HL-60/S4 treated with retinoic acid at 250 ng/mL for 4 days and 3 days (cell line): ENCODE data around the gene POU2F3.

Source experiments
- in situ Hi-C: fragments of 300-500 bp; cut with MboI; formaldehyde crosslinking; loops from 2 replicates; pipeline ENCODE4 v1.7.0; 2022; ENCODE audit warnings: low sequenced_read_pairs

The POU2F3 gene

DNA sequence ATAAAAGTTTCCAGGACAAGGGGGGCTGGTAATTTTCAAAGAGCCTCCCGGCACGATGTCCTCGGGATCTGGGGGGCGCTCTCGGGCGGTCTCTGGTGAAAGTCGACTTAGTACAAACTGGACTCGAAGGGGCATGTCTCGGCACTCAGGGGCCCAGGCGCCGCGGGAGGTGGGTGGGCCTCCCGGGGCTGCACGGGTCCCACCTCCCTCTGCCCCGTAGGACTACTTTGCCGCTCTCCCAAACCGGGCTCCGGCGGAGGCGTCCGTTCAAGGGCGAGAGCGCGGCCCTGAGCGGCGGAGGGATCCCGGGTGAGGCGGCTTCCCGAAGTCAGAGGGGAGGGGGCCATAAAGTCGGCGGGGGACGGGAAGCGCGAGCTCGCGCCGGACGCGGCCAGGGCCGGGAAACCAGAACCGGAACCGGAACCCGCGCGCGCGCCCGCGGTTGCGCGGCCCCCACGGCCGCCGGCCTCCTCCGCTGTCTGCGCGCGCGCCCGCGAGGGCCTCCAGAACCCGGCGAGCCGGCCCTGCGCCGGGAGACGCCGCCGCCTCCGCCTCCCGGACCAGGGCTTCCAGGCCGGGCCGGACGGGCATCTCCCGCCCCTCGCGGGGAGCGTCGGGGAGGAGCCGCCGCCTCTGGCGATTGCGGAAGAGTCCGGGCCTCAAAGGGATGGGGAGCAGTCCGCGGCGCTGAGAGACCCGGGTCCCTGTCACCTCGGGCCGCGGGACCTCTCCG, 96.1 kb downstream of the POU2F3 start, which contains the start of gene ARHGEF12:
ARHGEF12 (plus strand) TSS at position 506 of the 733 bp plus-strand sequence. CDS start 831 bp downstream, outside the sequence.
- in situ Hi-C loops, result no loop called here

DNA sequence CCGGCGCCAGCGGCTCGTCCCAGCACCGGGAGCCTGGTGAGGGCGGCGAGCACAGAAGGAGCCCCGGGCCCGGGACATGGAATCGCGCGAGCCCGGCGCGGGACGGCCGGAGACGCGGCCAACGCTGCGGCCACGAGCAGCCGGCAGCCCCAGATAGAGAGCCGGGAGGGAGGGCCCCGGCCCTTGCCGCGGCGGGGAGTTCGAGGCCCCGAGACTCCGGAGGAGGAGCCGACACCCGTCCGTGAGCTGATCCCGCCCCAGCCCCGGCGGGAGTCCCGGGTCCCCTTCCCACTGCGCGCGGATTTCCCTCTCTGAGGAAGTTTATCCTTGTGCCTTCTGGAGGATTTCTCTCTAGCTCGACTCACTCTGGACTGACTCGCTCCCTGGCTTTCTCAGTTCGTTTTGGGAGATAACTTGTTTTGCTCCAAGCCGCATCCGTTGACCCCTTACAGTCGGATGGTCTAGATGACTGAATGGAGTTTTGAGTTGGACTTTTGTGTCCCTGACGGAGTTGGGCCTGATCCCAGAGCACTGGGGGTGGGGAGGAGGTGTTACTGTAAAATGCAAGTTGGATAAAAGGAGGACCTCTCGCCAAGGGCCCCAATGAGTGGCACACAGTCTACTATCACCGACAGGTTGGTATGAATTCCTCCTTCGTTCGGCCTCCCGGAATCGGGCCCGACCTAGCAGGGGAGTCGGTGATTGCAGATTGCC, 96.9 kb downstream of the POU2F3 start:
- in situ Hi-C loops, result no loop called here

DNA sequence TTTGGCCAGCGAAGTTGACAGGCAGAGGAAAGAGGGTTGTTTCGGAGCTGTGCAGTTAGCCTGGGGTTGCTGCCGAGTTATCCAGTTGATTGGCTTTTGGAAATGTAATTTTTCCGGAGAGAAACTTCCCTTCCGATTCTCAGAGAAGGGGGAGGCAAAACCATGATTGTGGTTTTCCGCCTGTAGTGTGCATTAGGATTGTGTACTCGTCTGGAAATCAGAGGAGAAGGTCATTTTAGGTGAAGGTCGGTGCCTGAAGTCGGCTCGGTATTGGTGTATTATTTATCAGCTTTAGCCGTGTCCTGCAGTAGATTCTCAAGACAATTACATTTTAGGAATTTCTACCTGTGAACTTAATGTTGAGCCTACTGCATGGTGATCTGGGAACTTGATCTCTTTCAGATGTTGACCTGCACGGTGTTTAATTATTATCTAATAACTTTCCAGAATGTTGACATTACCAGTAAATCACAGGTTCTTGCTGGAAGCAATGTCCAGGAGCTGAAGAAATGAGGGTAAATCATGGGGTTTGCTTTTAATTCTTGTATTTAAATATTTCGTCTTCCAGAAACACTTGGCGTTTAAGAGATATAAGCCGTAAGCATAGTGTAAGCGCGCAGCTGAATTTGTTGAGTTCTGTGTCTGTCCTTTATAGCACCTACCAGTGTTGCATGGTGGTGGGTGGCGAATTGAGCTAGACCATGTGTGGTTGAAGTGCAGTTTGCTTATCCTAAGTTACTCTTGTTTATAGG, 97.6 kb downstream of the POU2F3 start:
- in situ Hi-C loops, result no loop called here

DNA sequence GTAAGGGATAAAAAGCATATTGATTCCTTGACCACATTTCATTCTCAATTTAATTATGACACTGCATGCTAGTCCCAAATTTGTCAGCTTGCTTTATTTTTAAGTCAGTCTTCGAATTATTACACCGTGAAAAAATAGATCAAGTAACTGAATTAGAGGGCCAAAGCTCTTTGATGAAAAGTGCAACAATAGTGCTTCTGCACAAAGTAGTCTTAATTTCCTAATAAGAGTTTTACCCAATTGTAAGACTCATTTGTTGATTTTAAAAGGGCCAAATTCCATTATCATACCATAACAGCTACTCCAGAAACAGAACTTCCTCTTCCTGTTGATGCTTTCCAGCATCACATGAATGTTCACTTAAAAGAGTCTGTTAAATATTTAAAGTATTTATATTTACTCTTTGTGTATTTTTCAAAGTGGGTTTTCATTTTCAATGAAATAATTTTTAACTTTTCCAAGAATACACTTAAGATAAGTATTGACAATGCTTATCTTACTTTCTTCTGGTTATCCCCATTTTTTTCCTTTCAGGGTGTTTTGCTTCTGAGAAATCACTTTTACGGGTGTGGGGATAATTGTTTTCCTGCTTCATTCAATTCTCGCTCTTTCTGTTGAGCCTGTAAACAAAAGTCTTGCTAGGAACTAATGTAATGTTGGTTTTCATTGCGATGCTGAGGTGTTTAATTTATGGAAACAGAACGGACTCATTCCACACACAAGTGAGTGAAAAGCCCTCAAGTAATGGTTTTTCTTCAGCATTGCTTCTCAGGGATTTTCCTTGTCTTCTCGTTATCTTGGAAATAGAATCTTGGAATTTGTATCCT, 98.4 kb downstream of the POU2F3 start:
- in situ Hi-C loops, result no loop called here

DNA sequence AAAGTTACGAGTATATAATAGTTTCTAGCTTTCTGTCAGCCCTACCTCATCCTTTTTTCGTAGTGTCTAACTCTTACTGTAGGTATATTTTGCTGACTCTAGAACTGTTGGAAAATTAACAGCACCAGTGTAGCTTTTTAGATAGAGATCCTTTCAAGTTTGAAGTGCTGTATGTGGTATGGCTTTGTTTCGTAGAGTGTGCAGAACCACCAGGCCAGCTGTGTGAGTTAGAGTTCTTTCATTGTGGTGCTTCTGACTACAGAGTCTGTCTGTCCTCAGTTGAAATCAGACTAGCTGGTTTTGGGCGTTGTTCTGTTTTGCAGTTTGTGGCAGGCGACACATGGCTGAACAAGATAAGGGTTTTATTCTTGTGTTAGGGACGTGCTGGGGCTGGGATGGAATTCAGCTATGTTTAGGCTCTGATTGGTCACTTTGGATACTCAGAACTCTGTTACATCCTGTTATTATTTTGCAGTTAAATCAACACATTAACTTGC, 99.5 kb downstream of the POU2F3 start:
- in situ Hi-C loops, result no loop called here

DNA sequence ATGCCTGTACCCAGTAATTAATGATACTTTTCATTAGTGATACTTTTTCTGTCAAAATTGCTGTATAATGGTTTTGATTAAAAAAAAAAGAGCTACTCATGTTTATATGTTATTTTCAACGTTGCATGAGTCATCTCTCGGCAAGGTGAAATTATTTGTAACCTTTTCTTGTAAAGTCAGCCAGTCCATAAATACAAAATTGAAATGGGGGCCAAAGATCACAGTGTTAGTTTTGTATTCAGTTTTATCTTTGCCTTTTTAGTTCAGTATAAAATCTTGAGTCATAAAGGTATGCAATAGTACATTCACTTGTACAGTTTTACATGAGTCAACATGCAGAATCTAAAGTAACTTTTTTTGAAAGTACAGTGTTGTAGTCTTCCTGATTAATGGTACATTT, 100.6 kb downstream of the POU2F3 start:
- in situ Hi-C loops, result no loop called here

DNA sequence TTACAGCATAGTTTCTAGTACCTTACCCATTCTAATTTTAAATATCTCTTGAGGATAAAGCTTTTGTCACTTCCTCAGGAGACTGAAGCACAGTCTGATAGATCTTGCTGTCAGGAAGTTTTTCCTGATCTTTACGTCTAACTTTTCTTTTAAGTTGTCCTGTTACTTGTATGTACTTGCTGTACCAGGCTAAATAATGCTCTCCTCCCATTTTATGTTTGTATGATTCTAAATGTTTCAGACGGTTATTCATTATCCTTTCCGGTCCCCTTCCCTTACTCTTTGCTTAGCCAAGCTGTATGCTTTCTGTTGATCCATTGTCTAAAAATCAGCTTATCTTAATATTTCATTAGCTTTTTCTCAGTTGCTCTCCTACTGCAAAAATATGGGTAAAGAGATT, 102.3 kb downstream of the POU2F3 start:
- in situ Hi-C loops, result no loop called here

DNA sequence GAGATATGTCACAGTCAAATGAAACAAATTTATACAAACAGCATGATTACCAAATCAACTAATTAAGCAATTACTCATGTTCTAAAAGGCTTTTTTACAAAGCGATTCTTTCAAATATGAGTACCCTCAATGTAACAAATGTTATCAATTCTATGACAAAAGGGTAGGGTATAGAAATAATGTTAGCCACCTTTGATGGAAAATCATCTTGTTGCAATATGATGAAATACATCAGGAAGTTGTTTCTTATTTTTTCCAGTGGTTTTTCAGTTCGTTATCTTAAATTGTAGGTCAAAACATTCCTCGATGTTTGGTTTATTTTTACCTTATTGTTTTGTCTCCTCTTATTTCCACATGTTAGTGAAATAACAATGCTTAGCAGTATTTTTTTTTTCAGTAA, 102.7 kb downstream of the POU2F3 start:
- in situ Hi-C loops, result no loop called here

DNA sequence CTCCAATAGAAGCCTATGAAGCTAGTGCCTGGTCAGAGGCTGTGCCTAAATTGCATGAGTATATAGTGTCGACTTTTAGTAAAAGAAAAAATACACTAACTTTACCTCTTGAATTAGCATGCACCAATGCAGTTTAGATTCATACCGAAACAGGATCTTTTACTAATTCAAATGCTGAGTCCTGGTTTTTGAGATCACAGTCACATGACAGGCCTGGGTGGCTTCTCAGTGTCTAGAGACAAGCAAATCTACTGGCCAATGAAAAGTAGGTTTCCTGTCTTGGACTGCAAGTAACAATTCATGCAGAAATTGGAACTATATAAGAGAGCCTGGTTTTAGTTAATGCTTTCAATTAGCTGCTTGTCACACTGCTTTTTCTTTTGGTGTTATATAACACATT, 103.5 kb downstream of the POU2F3 start:
- in situ Hi-C loops, result no loop called here

DNA sequence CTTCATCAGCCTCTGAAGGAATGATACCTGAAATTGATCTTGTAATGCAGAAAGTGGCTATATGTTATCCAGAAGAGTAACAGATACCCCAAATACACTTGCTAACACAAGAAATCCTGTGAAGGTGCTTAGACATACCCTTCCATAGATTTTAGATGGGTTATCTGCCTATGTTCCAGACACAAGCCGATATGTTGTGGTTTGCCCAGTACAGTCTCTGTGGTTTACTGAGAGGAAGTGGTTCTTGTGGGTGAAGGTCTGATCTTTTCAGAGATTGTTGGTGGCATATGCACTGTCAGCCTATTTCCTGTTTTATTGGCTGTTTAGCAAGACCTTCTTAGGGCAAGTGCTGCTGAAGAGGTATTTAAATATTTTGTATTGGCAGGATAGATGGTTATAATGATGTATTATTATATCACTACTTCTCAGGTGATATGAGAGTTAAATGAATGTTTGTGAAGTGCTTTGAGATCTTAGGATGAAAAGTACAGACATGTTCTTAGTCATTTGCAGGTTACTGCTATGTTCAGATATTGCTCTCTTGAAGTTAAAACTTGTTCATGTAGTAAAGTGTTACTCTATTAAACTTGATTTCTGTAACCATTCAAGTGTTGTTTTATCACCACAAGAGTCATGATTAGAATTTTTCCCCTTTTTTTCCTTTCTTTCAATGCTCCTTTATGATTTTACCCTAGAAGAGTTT, 104.5 kb downstream of the POU2F3 start:
- in situ Hi-C loops, result no loop called here

DNA sequence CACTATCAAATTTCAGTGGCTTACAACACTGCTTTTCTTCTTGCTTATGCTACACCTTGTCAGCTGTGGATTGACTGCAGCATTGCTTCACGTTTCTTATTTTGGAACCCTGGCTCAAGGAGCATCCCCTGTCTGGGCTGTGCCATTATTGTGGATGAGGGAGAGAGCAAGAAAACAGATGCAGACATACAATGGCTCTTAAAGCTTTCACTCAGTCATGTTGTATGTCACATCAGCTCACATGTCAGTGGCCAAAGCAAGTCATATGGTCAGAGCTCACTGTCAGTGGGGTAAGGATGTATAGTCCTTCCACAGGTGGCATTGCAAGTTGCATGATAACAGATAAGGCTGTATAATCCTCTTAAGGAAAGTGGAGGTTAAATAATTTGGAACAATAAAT, 106.3 kb downstream of the POU2F3 start:
- in situ Hi-C loops, result no loop called here

DNA sequence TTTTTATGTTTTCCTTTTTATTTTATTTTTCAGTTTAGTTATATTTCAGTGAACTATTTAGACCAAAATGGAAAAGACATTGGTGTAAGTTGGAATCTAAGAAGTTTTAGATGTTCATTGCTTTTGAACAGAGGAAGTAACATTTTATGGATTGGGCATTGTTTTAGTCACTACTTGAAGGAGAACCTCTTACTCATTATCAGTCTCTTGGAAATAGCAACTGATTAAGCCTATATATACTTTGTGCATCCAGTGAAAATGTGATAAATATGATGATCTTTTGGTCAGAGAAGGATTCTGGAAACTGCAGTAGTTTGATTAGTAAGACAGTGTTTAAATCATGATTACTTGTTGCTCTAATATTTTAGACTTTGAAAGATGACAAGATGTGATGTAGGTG, 110.7 kb downstream of the POU2F3 start:
- in situ Hi-C loops, result no loop called here

DNA sequence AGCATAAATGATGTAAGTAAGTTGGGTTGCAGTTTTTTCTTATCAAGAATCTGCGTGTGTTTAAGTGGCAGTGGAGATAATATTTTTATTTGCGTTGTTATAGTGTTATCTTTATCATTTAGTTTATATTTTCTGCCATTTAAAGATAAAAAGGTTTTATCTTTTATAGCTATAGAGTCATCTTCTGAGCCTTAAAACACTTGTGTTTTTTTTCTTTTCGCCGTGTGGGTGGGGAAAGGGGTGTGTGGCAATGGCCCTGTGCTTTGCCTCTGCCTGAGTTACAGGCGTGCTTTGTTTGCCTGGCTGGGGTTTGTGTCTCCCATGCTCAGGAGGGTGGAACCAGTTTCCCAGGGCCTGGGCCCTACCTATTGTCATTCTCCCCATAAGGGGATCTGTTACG, 112.5 kb downstream of the POU2F3 start:
- in situ Hi-C loops, result no loop called here

DNA sequence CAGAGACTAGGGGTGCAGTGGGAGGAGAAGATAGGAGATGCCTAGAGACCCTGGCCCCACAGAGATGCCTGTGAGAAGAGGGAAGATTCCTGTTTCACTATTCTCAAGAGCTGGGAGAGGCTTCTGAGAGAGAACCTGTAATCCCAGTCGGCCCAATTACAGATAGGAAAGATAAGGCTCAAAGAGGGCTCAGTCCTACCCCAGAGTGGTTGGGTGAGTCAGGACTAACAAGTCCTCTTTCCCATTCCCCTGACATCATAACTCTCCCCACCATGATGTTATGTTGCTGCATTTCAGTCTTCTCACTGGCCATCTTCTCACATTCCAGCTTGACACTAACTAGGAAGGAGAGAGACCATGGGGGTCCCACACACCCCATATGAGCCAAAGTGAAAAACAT, 114.1 kb downstream of the POU2F3 start:
- in situ Hi-C loops, result no loop called here

DNA sequence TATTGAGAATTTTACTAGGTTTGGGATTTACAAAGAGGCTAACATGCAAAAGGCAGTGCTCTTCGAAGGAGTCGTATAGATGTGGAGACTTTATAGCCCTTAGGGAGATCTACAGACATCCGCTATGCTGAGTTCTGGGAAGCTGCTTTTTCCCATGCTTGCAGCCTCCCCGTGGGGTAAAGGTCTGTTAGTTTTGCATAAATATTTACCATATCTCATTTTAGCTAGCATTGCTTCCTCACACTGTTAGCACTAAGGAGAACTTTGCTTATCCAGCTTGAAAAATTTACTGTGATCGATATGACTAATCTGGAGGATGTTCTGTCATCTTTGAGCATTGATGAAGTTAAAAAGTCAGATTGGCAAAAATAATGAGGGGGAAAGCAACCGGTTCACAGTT, 114.8 kb downstream of the POU2F3 start:
- in situ Hi-C loops, result no loop called here

DNA sequence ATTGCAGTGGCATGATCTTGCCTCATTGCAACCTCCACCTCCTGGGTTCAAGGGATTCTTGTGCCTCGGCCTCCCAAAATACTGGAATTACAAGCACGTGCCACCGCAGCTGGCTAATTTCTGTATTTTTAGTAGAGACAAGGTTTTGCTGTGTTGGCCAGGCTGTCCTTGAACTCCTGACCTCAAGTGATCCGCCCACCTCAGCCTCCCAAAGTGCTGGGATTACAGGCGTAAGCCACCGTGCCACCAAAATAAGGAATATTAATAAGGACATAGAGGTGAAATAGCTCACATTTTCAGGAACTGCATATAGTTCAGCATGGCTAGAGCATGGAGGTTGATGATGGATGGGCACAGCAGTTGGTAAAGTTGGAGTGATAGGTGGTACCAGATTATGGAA, 117.7 kb downstream of the POU2F3 start:
- in situ Hi-C loops, result no loop called here

DNA sequence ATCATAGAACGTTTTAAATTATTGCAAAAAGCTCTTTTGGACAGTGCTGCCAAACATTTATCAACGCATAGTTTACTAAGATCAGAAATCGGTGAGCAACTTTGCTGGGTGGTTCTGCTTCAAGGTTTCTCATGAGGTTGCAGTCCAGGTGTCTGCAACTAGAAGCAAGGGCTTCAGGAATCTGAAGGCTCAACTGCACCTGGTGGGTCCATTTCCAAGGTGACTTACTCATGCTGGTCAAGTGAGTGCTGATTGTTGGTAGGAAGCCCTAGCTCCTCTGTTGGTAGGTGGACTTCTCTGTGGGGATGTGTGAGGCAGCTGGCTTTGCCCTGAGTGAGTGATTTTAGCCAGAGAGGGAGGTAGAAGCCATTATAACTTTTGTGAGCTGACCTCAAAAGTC, 118.8 kb downstream of the POU2F3 start:
- in situ Hi-C loops, result no loop called here

DNA sequence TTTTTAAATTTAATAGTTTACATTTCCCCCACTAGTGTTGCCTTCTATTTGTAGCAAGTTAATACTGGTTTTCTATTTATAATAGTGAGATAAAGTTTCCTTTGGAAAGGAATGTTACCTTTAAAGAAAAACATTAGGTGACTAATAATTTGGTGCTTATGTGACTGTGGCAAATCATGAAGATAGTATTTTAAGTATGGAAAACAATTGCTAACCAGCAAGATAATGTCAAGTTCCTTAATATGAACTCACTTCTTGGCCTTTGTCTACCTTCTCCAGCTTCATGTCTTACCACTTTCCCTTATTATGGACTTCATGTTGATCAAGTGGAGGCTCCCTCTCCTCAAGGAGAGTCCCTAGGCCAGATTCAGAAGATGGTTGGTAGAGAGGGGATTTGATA, 123.5 kb downstream of the POU2F3 start:
- in situ Hi-C loops, result no loop called here

DNA sequence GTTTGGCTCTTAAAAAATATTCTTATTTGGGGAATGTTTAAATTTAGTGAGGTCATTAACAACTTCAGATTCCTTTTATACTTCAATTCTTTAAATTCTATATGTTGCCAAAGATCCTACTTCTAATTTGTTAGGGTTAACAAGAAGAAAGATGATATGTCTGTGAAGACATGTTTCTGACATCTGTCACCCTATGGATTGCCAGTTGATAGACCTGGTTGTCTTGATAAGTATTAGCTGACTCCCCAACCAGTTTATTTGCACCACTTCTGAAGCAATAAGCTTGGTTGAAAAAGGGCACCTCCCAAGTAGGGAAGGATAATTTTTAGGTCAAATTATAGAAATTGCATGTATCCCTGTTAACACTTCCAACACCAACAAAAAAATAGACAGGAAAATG, 125.6 kb downstream of the POU2F3 start:
- in situ Hi-C loops, result no loop called here
